CD4-positive, CD25-positive, alpha-beta regulatory T cell (primary cell): ENCODE data around the gene MTHFD1. TPM values are rescaled to one million over a fixed set of nuclear protein-coding genes. Genes with fewer than 3 reads are reported as not detected.

Experiments used
- ATAC-seq, 2 donors: fragments of 150-1000 bp; cut with Tn5 transposase; one replicate each; pipeline ENCODE4 v1.10.0; 2021; ENCODE audit warnings: low read depth in 2 of 2, moderate number of reproducible peaks in 2 of 2, moderate library complexity in 1 of 2
- DNase-seq, 3 donors: peaks; one replicate each; pipeline versions ENCODE4 v3.0.0 to v3.0.0-alpha.2; 2012 to 2022; ENCODE audit warnings: mixed read lengths in 1 of 3
- H3K27ac ChIP-seq: one replicate; pipeline ENCODE4 v1.7.0; 2013; ENCODE audit warnings: mild to moderate bottlenecking, low read length; ENCODE audit not compliant: insufficient read depth, poor library complexity, severe bottlenecking
- H3K27me3 ChIP-seq: one replicate; pipeline ENCODE4 v1.7.0; 2013; ENCODE audit warnings: low read length; ENCODE audit not compliant: control insufficient read depth, insufficient read depth
- H3K36me3 ChIP-seq: one replicate; pipeline ENCODE4 v1.7.0; 2013; ENCODE audit warnings: mild to moderate bottlenecking, low read length, moderate library complexity; ENCODE audit not compliant: control insufficient read depth, insufficient read depth
- H3K4me1 ChIP-seq: 2 replicates; pipeline ENCODE4 v1.7.0; 2013; ENCODE audit warnings: mild to moderate bottlenecking, low read length; ENCODE audit not compliant: insufficient read depth, control insufficient read depth, poor library complexity, severe bottlenecking
- H3K4me3 ChIP-seq: one replicate; pipeline ENCODE4 v1.7.0; 2013; ENCODE audit warnings: low read depth, mild to moderate bottlenecking, low read length, moderate library complexity
- H3K9me3 ChIP-seq, 2 experiments: 1 replicate in 1 of 2; 2 replicates in 1 of 2; pipeline ENCODE4 v1.7.0; 2013; ENCODE audit warnings: low read length in 2 of 2, mild to moderate bottlenecking in 1 of 2, moderate library complexity in 1 of 2; ENCODE audit not compliant: control insufficient read depth in 2 of 2
- H3K27ac Mint-ChIP-seq, 3 donors: one replicate each; pipeline ENCODE4 v1.8.0; 2020 to 2022; ENCODE audit warnings: mild to moderate bottlenecking in 3 of 3, mixed read lengths in 3 of 3, moderate library complexity in 2 of 3
- H3K27me3 Mint-ChIP-seq: one replicate; pipeline ENCODE4 v1.8.0; 2022; ENCODE audit warnings: mild to moderate bottlenecking, mixed read lengths
- H3K36me3 Mint-ChIP-seq: one replicate; pipeline ENCODE4 v1.8.0; 2020; ENCODE audit warnings: mixed read lengths
- H3K4me1 Mint-ChIP-seq, 4 donors: one replicate each; pipeline ENCODE4 v1.8.0; 2020 to 2022; ENCODE audit warnings: mixed read lengths in 4 of 4, mild to moderate bottlenecking in 1 of 4
- H3K4me3 Mint-ChIP-seq, 4 donors: one replicate each; pipeline ENCODE4 v1.8.0; 2020 to 2022; ENCODE audit warnings: mild to moderate bottlenecking in 4 of 4, mixed read lengths in 4 of 4, moderate library complexity in 3 of 4
- H3K9me3 Mint-ChIP-seq, 7 donors: one replicate each; pipeline ENCODE4 v1.8.0; 2020 to 2022; ENCODE audit warnings: mixed read lengths in 7 of 7, mild to moderate bottlenecking in 3 of 7, moderate library complexity in 2 of 7
- polyA plus RNA-seq, 4 donors: library from polyadenylated mRNA; unstranded; fragments of 300-500 nt; fragmentation: Illumina TruSeq; gene quantifications; one replicate each; pipeline ENCODE4 v1.2.3, GENCODE V29; 2021
- total RNA-seq: library from RNA; stranded (reverse); gene quantifications from one replicate; pipeline ENCODE4 v1.2.3, GENCODE V29; 2022

MTHFD1 gene
- total and polyA plus RNA-seq, 5 donors from 2014 or later = 38.7 to 60.4 (median 40.3) TPM

GRCh38 chr14:64410084-64410774 lies 22.1 kb downstream of the MTHFD1 start:
- no peaks in the 10 kb centered on the region for H3K9me3 ChIP-seq
- H3K4me1 ChIP-seq = no peaks in the 10 kb centered on the region
- H3K4me3 ChIP-seq = no peak overlapping the region
- ATAC-seq = no peak
- Mint-ChIP-seq H3K4me3 (no peak overlapping the region), H3K9me3 (no peaks in the 10 kb centered on the region), H3K27ac (peak overlapping the region in 2 of 3 donors; percentile 32 to 56), H3K27me3 (no peaks in the 10 kb centered on the region), H3K36me3 (peaks cover 31% of the 10 kb centered on the region), H3K4me1 (peaks cover 4 to 8% (median 5%) of the 10 kb centered on the region in 4 donors)
- no peak overlapping the region for H3K27ac ChIP-seq
- H3K36me3 ChIP-seq = peaks cover 15% of the 10 kb centered on the region
- no peaks in the 10 kb centered on the region for H3K27me3 ChIP-seq
- DNase-seq = no peak

DNA sequence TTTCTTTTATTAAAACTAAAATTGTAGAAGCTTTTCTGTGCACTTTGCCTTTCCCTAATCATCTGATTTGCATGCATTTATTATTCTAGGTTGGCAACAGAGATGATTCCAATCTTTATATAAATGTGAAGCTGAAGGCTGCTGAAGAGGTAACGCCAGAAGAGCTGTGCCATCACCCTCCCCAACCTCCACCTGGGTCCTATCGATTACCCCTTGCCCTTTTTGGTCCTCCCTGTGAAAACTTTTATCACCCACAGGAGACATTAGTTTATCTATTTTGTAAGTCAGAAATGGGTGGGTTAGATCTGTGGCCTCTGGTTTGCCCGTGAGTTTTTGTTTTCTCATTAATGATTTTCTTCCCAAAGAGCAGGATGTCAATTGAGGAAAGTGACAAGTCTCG lies 22.8 kb downstream of the MTHFD1 start:
- Mint-ChIP-seq H3K27me3 (no peaks in the 10 kb centered on the region), H3K36me3 (peaks cover 33% of the 10 kb centered on the region), H3K27ac (no peak overlapping the region), H3K4me3 (no peak overlapping the region), H3K9me3 (no peaks in the 10 kb centered on the region), H3K4me1 (peaks cover 0 to 4% (median 2%) of the 10 kb centered on the region in 4 donors)
- DNase-seq (no peak), ATAC-seq (no peak)
- H3K9me3 ChIP-seq = no peaks in the 10 kb centered on the region
- no peak overlapping the region for H3K27ac ChIP-seq
- no peak overlapping the region for H3K4me3 ChIP-seq
- H3K36me3 ChIP-seq = peaks cover 23% of the 10 kb centered on the region
- no peaks in the 10 kb centered on the region for H3K4me1 ChIP-seq
- H3K27me3 ChIP-seq = no peaks in the 10 kb centered on the region

- Histone ChIP-seq H3K27ac (no peak overlapping the region), H3K9me3 (no peaks in the 10 kb centered on the region), H3K27me3 (no peaks in the 10 kb centered on the region), H3K4me3 (no peak overlapping the region), H3K36me3 (peaks cover 27% of the 10 kb centered on the region), H3K4me1 (no peaks in the 10 kb centered on the region)
- H3K4me3 Mint-ChIP-seq = no peak overlapping the region
- H3K36me3 Mint-ChIP-seq = peaks cover 35% of the 10 kb centered on the region
- no peak for ATAC-seq
- no peak for DNase-seq
- no peak overlapping the region for H3K27ac Mint-ChIP-seq
- no peaks in the 10 kb centered on the region for H3K27me3 Mint-ChIP-seq
- peaks cover 0 to under 1% (median 0%) of the 10 kb centered on the region in 4 donors for H3K4me1 Mint-ChIP-seq
- no peaks in the 10 kb centered on the region for H3K9me3 Mint-ChIP-seq
Observed at GRCh38 chr14:64412237-64412636, 24.1 kb downstream of the MTHFD1 start.

DNA sequence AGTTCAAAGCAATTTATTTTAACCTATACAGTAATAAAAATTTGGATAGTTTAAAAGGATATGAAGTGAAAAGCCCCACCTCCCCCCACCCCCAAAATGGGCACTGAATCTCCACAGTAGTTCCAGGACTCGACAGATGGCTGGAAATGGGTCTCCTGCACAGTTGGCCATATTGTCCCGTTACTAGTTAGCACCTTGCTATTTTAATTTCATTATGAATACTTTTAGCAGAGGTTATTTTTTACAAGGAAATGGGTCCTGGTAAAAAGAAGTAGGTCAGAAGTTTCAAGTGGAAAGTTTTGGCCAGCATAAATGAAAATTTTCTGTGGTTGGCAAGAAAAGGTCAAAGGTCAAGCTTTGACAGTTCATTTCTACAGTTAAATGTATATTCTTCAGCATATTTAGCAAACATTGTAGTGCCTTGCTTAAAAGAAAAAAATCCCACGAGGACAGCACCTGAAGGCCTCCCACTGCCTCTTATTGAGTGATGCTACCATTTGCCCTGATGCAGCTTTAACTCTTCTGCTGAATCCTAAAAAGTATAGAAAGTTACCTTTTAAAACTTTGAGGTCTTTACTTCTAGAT lies 28.3 kb downstream of the MTHFD1 start:
- no peaks in the 10 kb centered on the region for H3K9me3 Mint-ChIP-seq
- H3K36me3 Mint-ChIP-seq = peaks cover 58% of the 10 kb centered on the region
- no peak for ATAC-seq
- no peak overlapping the region for H3K27ac ChIP-seq
- H3K27ac Mint-ChIP-seq = peak overlapping the region in 1 of 3 donors; percentile 49
- no peaks in the 10 kb centered on the region for H3K9me3 ChIP-seq
- H3K27me3 Mint-ChIP-seq = no peaks in the 10 kb centered on the region
- no peak overlapping the region for H3K4me3 ChIP-seq
- no peaks in the 10 kb centered on the region for H3K27me3 ChIP-seq
- H3K4me3 Mint-ChIP-seq = no peak overlapping the region
- H3K36me3 ChIP-seq = peaks cover 56% of the 10 kb centered on the region
- no peak for DNase-seq
- H3K4me1 Mint-ChIP-seq = peaks cover 0 to 5% (median 0%) of the 10 kb centered on the region in 4 donors
- no peaks in the 10 kb centered on the region for H3K4me1 ChIP-seq

DNA sequence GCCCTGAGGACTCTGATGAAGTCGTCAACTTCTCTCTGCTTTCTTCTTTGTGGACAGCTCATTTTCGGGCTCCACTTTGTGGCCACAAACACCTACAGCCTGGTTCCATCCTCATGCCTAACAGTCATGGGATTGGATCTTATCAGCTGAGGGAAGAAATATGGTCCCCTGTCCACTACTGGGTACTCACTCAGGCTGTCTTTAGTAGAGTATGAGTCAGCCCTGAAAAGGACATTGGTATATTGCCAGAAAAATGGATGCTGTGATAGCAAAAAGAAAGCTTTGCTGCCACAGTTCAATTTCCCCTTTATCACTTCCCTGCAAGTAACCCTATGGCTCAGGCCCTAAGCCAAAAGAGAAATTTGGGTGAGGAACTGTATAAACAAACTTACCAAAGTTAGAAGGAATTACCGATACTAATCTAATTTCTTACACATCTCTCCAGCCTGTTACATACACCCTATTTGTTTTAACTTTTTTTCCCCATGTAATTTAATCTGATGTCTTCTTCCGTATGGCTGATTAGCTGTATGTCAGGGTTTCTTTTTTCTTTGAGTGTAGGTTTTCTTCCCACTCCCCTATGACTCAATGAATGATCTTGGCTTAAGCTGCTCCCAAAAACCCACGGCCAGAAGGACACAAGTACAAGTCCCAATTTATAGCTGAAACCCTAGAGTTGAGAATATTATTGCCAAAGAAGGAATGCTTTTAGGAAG lies 29.1 kb downstream of the MTHFD1 start:
- Mint-ChIP-seq H3K27me3 (no peaks in the 10 kb centered on the region), H3K36me3 (peaks cover 51% of the 10 kb centered on the region), H3K4me3 (peak overlapping the region in 1 of 4 donors; percentile 22), H3K27ac (no peak overlapping the region), H3K4me1 (peaks cover 0 to 5% (median 0%) of the 10 kb centered on the region in 4 donors), H3K9me3 (no peaks in the 10 kb centered on the region)
- no peaks in the 10 kb centered on the region for H3K4me1 ChIP-seq
- no peak overlapping the region for H3K4me3 ChIP-seq
- H3K27me3 ChIP-seq = no peaks in the 10 kb centered on the region
- H3K36me3 ChIP-seq = peaks cover 57% of the 10 kb centered on the region
- no peak for ATAC-seq
- DNase-seq = no peak
- H3K9me3 ChIP-seq = no peaks in the 10 kb centered on the region
- no peak overlapping the region for H3K27ac ChIP-seq

GRCh38 chr14:64417771-64418125 lies 29.6 kb downstream of the MTHFD1 start:
- no peaks in the 10 kb centered on the region for H3K27me3 ChIP-seq
- Mint-ChIP-seq H3K27me3 (no peaks in the 10 kb centered on the region), H3K27ac (no peak overlapping the region), H3K9me3 (no peaks in the 10 kb centered on the region), H3K4me3 (no peak overlapping the region), H3K36me3 (peaks cover 49% of the 10 kb centered on the region), H3K4me1 (peaks cover 0 to 5% (median 2%) of the 10 kb centered on the region in 4 donors)
- no peak for DNase-seq
- H3K4me3 ChIP-seq = no peak overlapping the region
- no peaks in the 10 kb centered on the region for H3K4me1 ChIP-seq
- no peak for ATAC-seq
- H3K27ac ChIP-seq = no peak overlapping the region
- peaks cover 55% of the 10 kb centered on the region for H3K36me3 ChIP-seq
- H3K9me3 ChIP-seq = no peaks in the 10 kb centered on the region

- Histone ChIP-seq H3K36me3 (peaks cover 52% of the 10 kb centered on the region), H3K27me3 (no peaks in the 10 kb centered on the region), H3K4me3 (no peak overlapping the region), H3K4me1 (no peaks in the 10 kb centered on the region), H3K27ac (no peak overlapping the region), H3K9me3 (no peaks in the 10 kb centered on the region)
- Mint-ChIP-seq H3K9me3 (no peaks in the 10 kb centered on the region), H3K36me3 (peaks cover 47% of the 10 kb centered on the region), H3K27ac (peak overlapping the region in 2 of 3 donors; percentile 14 to 26), H3K27me3 (no peaks in the 10 kb centered on the region), H3K4me3 (no peak overlapping the region), H3K4me1 (peaks cover 0 to 6% (median 3%) of the 10 kb centered on the region in 4 donors)
- no peak for DNase-seq
- no peak for ATAC-seq
Observed at GRCh38 chr14:64419003-64419402, 30.9 kb downstream of the MTHFD1 start.
